ENCODE data around the gene GRIK3. TPM values are rescaled to one million over a fixed set of nuclear protein-coding genes. Genes with fewer than 3 reads are reported as not detected.
"Not testable (repeated sequence)": the region's sequence is repeated elsewhere in the genome, so short reads cannot be mapped to it uniquely, and the experiment has no call there.

GRIK3 gene
- not detected for total RNA-seq

GRCh38 chr1:37034121-37035013, at the start of gene GRIK3:
TSS of gene GRIK3 (minus strand) at chr1:37034515. CDS start at chr1:37034108, 407 bp downstream.
- no peaks in the 10 kb centered on the region for H3K36me3 Mint-ChIP-seq
- H3K4me3 Mint-ChIP-seq, result no peak within 1 kb of the TSS
- H3K27me3 Mint-ChIP-seq, result peaks cover 42 to 58% of the 10 kb centered on the region in 2 donors
- H3K27ac Mint-ChIP-seq, result no peak within 1 kb of the TSS
- DNase-seq (ENCODE audit: low spot score) (no peak), ATAC-seq (no peak)
- H3K4me1 Mint-ChIP-seq (ENCODE audit: low read depth in 2 of 2), result no peaks in the 10 kb centered on the region
- no peaks in the 10 kb centered on the region for H3K9me3 Mint-ChIP-seq

DNA sequence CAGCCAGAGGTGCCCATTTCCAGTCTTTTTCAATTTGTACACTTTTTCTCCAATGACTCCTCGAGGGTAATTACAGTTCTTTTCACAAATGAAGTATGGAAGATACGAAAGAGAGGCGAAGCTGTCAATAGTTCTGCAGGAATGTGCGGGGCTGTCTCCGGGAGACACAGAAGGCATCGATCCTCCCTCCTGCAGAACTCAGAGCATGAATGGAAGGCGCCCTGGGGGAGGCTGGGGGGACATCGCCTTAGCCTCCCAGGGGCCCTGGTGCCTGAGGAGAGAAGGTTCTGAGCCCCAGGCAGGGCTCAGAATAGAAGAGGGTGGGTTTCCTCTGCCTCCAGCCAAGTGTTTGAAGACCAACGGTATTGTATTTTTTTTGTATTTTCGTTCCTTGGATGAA, 49.7 kb upstream of the GRIK3 start:
- H3K4me3 Mint-ChIP-seq, result no peak overlapping the region
- H3K27me3 Mint-ChIP-seq, result peaks cover 9 to 16% of the 10 kb centered on the region in 2 donors
- H3K36me3 Mint-ChIP-seq, result no peaks in the 10 kb centered on the region
- no peaks in the 10 kb centered on the region for H3K9me3 Mint-ChIP-seq
- ATAC-seq, result no peak
- H3K27ac Mint-ChIP-seq, result no peak overlapping the region
- no peaks in the 10 kb centered on the region for H3K4me1 Mint-ChIP-seq (ENCODE audit: low read depth in 2 of 2)
- no peak for DNase-seq (ENCODE audit: low spot score)

GRCh38 chr1:37083603-37084002, 49.3 kb upstream of the GRIK3 start:
- Mint-ChIP-seq H3K27me3 (peaks cover 9 to 16% of the 10 kb centered on the region in 2 donors), H3K9me3 (no peaks in the 10 kb centered on the region), H3K4me1 (ENCODE audit: low read depth in 2 of 2) (no peaks in the 10 kb centered on the region), H3K36me3 (no peaks in the 10 kb centered on the region), H3K4me3 (no peak overlapping the region), H3K27ac (no peak overlapping the region)
- no peak for ATAC-seq
- no peak for DNase-seq (ENCODE audit: low spot score)

DNA sequence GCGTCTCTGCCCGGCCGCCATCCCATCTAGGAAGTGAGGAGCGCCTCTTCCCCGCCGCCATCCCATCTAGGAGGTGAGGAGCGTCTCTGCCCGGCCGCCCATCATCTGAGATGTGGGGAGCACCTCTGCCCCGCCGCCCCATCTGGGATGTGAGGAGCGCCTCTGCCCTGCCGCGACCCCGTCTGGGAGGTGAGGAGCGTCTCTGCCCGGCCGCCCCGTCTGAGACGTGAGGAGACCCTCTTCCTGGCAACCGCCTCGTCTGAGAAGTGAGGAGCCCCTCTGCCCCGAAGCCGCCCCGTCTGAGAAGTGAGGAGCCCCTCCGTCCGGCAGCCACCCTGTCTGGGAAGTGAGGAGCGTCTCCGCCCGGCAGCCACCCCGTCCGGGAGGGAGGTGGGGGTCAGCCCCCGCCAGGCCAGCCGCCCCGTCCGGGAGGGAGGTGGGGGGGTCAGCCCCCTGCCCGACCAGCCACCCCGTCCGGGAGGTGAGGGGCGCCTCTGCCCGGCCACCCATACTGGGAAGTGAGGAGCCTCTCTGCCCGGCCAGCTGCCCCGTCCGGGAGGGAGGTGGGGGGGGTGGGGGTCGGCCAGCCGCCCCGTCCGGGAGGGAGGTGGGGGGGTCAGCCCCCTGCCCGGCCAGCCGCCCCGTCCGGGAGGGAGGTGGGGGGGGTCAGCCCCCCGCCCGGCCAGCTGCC, 46.1 kb upstream of the GRIK3 start:
- H3K36me3 Mint-ChIP-seq; DNase-seq (ENCODE audit: low spot score); H3K27me3 Mint-ChIP-seq; ATAC-seq; H3K4me1 Mint-ChIP-seq (ENCODE audit: low read depth in 2 of 2); H3K9me3 Mint-ChIP-seq; H3K4me3 Mint-ChIP-seq; H3K27ac Mint-ChIP-seq: not testable (repeated sequence)

DNA sequence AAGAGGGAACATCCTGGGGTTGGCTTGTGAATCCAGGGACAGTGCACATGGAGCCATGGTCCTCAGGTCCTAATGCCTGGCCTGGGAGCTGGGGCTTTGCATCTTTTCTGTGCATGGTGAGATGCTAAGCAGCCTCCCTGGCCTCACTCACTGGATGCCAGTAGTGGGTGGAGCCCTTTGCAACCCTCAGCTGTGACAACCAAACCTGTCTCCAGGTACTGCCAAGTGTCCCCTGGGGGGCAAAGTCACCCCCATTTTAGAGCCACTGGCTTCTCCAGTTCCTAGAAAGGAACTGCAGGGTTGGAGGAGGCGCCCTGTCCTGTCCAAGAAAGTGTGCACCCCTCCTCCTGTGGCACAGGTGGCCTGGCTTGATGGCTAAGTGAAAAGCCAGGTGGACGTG, 44.6 kb upstream of the GRIK3 start:
- no peak overlapping the region for H3K4me3 Mint-ChIP-seq
- H3K27ac Mint-ChIP-seq, result no peak overlapping the region
- H3K4me1 Mint-ChIP-seq (ENCODE audit: low read depth in 2 of 2), result no peaks in the 10 kb centered on the region
- no peaks in the 10 kb centered on the region for H3K9me3 Mint-ChIP-seq
- no peak for DNase-seq (ENCODE audit: low spot score)
- H3K27me3 Mint-ChIP-seq, result peaks cover 0 to 4% of the 10 kb centered on the region in 2 donors
- H3K36me3 Mint-ChIP-seq, result no peaks in the 10 kb centered on the region
- no peak for ATAC-seq

- no peak for DNase-seq (ENCODE audit: low spot score)
- Mint-ChIP-seq H3K4me3 (no peak overlapping the region), H3K27me3 (no peaks in the 10 kb centered on the region), H3K9me3 (no peaks in the 10 kb centered on the region), H3K36me3 (no peaks in the 10 kb centered on the region), H3K4me1 (ENCODE audit: low read depth in 2 of 2) (no peaks in the 10 kb centered on the region), H3K27ac (no peak overlapping the region)
- no peak for ATAC-seq
Measured at GRCh38 chr1:37076168-37076567, 41.9 kb upstream of the GRIK3 start.

DNA sequence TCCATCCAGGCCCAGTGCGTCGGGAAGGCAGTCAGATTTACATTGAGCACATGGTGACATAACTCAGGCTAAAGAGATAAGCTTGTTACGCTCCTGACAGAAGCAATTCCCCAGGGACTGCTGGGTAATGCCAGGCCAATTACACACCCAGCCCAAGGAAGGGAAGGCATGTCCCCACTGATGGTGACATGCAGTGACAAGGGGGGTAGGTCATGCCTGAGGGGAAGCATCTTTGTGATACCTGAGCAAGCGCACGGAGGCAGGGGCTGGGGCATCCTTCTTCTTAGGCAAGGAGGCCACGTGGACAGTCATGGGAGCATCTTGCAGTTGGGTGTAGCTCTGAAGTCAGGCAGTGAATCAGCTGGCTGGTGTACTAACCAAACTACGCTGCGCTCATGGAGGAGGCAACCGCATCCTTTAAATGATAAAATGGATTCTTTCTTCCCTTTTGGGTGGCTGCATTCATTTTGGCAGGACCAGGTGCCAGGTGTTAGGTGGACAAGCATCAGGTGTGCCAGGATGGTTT, 39.6 kb upstream of the GRIK3 start:
- H3K9me3 Mint-ChIP-seq, result no peaks in the 10 kb centered on the region
- ATAC-seq (no peak), DNase-seq (ENCODE audit: low spot score) (no peak)
- H3K4me1 Mint-ChIP-seq (ENCODE audit: low read depth in 2 of 2), result no peaks in the 10 kb centered on the region
- no peak overlapping the region for H3K27ac Mint-ChIP-seq
- no peaks in the 10 kb centered on the region for H3K36me3 Mint-ChIP-seq
- H3K4me3 Mint-ChIP-seq, result no peak overlapping the region
- peaks cover under 1 to 3% of the 10 kb centered on the region in 2 donors for H3K27me3 Mint-ChIP-seq

GRCh38 chr1:37073152-37073853, 39.0 kb upstream of the GRIK3 start:
- no peak overlapping the region for H3K27ac Mint-ChIP-seq

DNA sequence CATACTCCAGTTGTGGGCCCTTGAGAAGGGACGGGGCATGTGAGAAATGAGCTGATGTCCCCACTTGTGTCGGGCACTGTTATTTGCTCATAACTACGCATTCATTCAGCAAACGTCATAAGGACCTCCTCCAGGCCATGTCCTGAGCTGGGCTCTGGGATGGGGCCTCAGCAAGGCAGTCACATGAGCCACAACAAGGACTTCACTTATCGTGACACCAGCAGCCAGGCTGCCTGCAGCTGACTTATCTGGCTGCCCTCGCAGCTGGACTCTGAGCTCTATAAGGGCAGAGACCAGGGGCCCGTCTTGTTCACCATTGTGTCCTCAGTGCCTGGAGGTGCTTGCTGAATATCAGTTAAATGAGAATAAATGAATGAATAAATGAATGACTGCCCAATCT, 37.5 kb upstream of the GRIK3 start:
- Mint-ChIP-seq H3K9me3 (no peaks in the 10 kb centered on the region), H3K4me3 (no peak overlapping the region), H3K4me1 (ENCODE audit: low read depth in 2 of 2) (no peaks in the 10 kb centered on the region), H3K36me3 (no peaks in the 10 kb centered on the region), H3K27me3 (peaks cover 17 to 18% of the 10 kb centered on the region in 2 donors), H3K27ac (no peak overlapping the region)
- DNase-seq (ENCODE audit: low spot score) (no peak), ATAC-seq (no peak)

More at GRCh38 chr1:37073152-37073853, 39.0 kb upstream of the GRIK3 start:
- Mint-ChIP-seq H3K36me3 (no peaks in the 10 kb centered on the region), H3K9me3 (no peaks in the 10 kb centered on the region), H3K27me3 (peaks cover 7% of the 10 kb centered on the region in 2 donors), H3K4me1 (ENCODE audit: low read depth in 2 of 2) (no peaks in the 10 kb centered on the region), H3K4me3 (no peak overlapping the region)
- ATAC-seq, result no peak
- DNase-seq (ENCODE audit: low spot score), result no peak

DNA sequence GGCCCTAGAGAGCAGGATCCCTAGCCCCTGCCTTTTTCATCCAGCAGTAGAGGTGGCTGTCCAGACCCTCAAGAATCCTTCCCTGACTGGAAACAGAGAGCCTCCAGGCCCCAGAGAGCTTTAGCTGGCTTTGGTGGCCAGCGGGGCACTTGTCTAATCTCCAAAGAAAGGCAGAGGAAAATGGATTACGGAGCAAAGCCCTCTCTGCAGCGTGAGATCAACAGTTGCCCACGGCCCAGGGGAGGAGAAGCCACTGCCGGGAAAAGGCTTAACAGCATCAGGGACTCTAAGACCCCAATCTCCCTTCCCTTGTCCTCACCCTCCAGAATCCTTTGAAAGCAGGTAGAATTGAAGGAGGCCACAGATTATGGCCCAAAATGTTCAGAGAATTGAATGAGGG, 35.8 kb upstream of the GRIK3 start:
- Mint-ChIP-seq H3K27ac (no peak overlapping the region), H3K27me3 (peaks cover 18 to 19% of the 10 kb centered on the region in 2 donors), H3K4me1 (ENCODE audit: low read depth in 2 of 2) (no peaks in the 10 kb centered on the region), H3K36me3 (no peaks in the 10 kb centered on the region), H3K9me3 (no peaks in the 10 kb centered on the region), H3K4me3 (no peak overlapping the region)
- DNase-seq (ENCODE audit: low spot score) (no peak), ATAC-seq (no peak)

GRCh38 chr1:37069406-37069805, 35.1 kb upstream of the GRIK3 start:
- H3K27me3 Mint-ChIP-seq, result peaks cover 18 to 19% of the 10 kb centered on the region in 2 donors
- H3K9me3 Mint-ChIP-seq, result no peaks in the 10 kb centered on the region
- no peaks in the 10 kb centered on the region for H3K4me1 Mint-ChIP-seq (ENCODE audit: low read depth in 2 of 2)
- no peaks in the 10 kb centered on the region for H3K36me3 Mint-ChIP-seq
- no peak for DNase-seq (ENCODE audit: low spot score)
- H3K4me3 Mint-ChIP-seq, result no peak overlapping the region
- no peak for ATAC-seq
- H3K27ac Mint-ChIP-seq, result no peak overlapping the region

DNA sequence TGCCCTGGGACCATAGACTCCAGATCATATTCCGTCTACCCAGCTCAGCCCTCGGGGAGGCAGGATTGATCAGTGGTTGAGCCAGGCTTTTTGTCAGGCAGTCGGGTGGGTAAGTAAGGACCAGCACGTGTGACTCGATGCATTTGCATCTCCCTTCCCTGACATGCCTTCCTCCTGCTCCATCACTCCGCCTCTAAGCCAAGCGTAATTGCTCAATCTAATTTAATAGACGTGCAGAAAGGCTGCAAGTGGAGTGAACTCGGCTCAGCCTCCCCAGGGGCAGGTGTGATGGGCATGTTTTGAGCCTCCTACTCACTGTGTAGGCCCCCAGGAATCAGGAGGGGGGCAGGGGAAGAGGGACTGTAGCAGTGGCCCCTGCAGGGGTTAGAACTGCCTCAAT, 34.6 kb upstream of the GRIK3 start:
- ATAC-seq (no peak), DNase-seq (ENCODE audit: low spot score) (no peak)
- Mint-ChIP-seq H3K36me3 (no peaks in the 10 kb centered on the region), H3K27ac (no peak overlapping the region), H3K4me1 (ENCODE audit: low read depth in 2 of 2) (no peaks in the 10 kb centered on the region), H3K9me3 (no peaks in the 10 kb centered on the region), H3K27me3 (peaks cover 19 to 20% of the 10 kb centered on the region in 2 donors), H3K4me3 (no peak overlapping the region)

- Mint-ChIP-seq H3K27me3 (peaks cover 19 to 24% of the 10 kb centered on the region in 2 donors), H3K27ac (no peak overlapping the region), H3K4me1 (ENCODE audit: low read depth in 2 of 2) (no peaks in the 10 kb centered on the region), H3K4me3 (no peak overlapping the region), H3K9me3 (no peaks in the 10 kb centered on the region), H3K36me3 (no peaks in the 10 kb centered on the region)
- no peak for DNase-seq (ENCODE audit: low spot score)
- no peak for ATAC-seq
Measured at GRCh38 chr1:37068260-37068659, 33.9 kb upstream of the GRIK3 start.
